K562 (cell line): ENCODE results near the gene KLK13. TPM values are rescaled to one million over a fixed set of nuclear protein-coding genes. Genes with fewer than 3 reads are reported as not detected.

Experiments
- ATAC-seq: fragments of 200-7000 bp; cut with Tn5 transposase; 3 replicates; pipeline ENCODE4 v1.9.1; 2020; ENCODE audit warnings: moderate library complexity
- BruUV-seq: library from RNA; stranded (reverse); fragments of 400-500 nt; replicated peaks from 2 replicates; lab custom pipeline; 2021; lab: Mats Ljungman, UMichigan
- CTCF ChIA-PET: fragments of 300-600 bp; formaldehyde crosslinking; extraction: SDS; loops from one replicate; lab custom pipeline; 2021; ENCODE audit warnings: low intra/inter-chr PET ratio; lab: Yijun Ruan, JAX
- POLR2A ChIA-PET: fragments of 300-600, 350-650 bp; sonication (Branson Sonifier 250); formaldehyde crosslinking; extraction: SDS; loops from one replicate; lab custom pipeline; 2021; ENCODE audit warnings: antibody characterized with exemption, inconsistent platforms; lab: Yijun Ruan, JAX
- DNase-seq, 4 experiments: peaks; one replicate each; pipeline versions ENCODE4 v3.0.0 to v3.0.0-alpha.2; 2011 to 2018; ENCODE audit warnings: low spot score in 3 of 4, mixed read lengths in 3 of 4; ENCODE audit errors: extremely low read depth in 1 of 4
- FAIRE-seq: peaks from 2 replicates; lab custom pipeline; 2011; peaks lifted over from hg19 to GRCh38; lab: Jason Lieb, UNC
- H2AFZ ChIP-seq: 2 replicates; pipeline ENCODE4 v1.6.0; 2011; ENCODE audit warnings: low read depth, low read length, control low read depth, inconsistent platforms
- H3K27ac ChIP-seq: fragments of 200-600 bp; 3 replicates; pipeline ENCODE4 v1.8.0; 2011; ENCODE audit warnings: low read depth, mild to moderate bottlenecking, control low read depth, inconsistent platforms, low read length, moderate library complexity, mixed read lengths; ENCODE audit errors: extremely low read depth
- H3K27me3 ChIP-seq, 2 experiments: fragments of 300-600 bp in 1 of 2; 2 replicates in 1 of 2; 3 replicates in 1 of 2; pipeline versions ENCODE4 v1.6.0 to v1.8.0; 2011; ENCODE audit warnings: inconsistent platforms in 2 of 2, low read length in 2 of 2, mild to moderate bottlenecking in 1 of 2, mixed read lengths in 1 of 2, moderate library complexity in 1 of 2; ENCODE audit not compliant: control insufficient read depth in 2 of 2, insufficient read depth in 2 of 2
- H3K36me3 ChIP-seq: fragments of 300-600 bp; 3 replicates; pipeline ENCODE4 v1.8.0; 2011; ENCODE audit warnings: mild to moderate bottlenecking, low read length, inconsistent platforms; ENCODE audit not compliant: control insufficient read depth, insufficient read depth
- H3K4me1 ChIP-seq, 2 experiments: fragments of 200-600 bp in 1 of 2; replicated peaks in 1 of 2; 2 replicates in 1 of 2; 3 replicates in 1 of 2; pipeline versions ENCODE4 v1.5.1 to v1.8.0; 2011; ENCODE audit warnings: inconsistent platforms in 2 of 2, low read length in 2 of 2, mild to moderate bottlenecking in 1 of 2, mixed read lengths in 1 of 2, moderate library complexity in 1 of 2; ENCODE audit not compliant: control insufficient read depth in 2 of 2, insufficient read depth in 2 of 2
- H3K4me2 ChIP-seq: 2 replicates; pipeline ENCODE4 v1.6.1; 2011; ENCODE audit warnings: low read length, control low read depth, inconsistent platforms, mixed read lengths; ENCODE audit not compliant: insufficient read depth
- H3K4me3 ChIP-seq: fragments of 200-600 bp; sonication (generic), shearing (Covaris generic); 2 replicates; pipeline ENCODE4 v1.5.1; 2016; ENCODE audit warnings: control low read depth, inconsistent platforms
- H3K79me2 ChIP-seq: fragments of 200-600 bp; 3 replicates; pipeline ENCODE4 v1.8.0; 2011; ENCODE audit warnings: low read length, inconsistent platforms; ENCODE audit not compliant: control insufficient read depth, insufficient read depth
- H3K9ac ChIP-seq, 2 experiments: 2 replicates each; pipeline versions ENCODE4 v1.6.0 to v1.6.1; 2011; ENCODE audit warnings: low read depth in 2 of 2, low read length in 2 of 2, control low read depth in 1 of 2, inconsistent platforms in 1 of 2, mild to moderate bottlenecking in 1 of 2, mixed read lengths in 1 of 2; ENCODE audit not compliant: insufficient read depth in 1 of 2
- H3K9me1 ChIP-seq: one replicate; pipeline ENCODE4 v1.6.0; 2011; ENCODE audit warnings: inconsistent platforms, mild to moderate bottlenecking, low read length, moderate library complexity; ENCODE audit not compliant: control insufficient read depth, insufficient read depth
- H3K9me3 ChIP-seq: replicated peaks from 2 replicates; pipeline ENCODE4 v1.5.1; 2011; ENCODE audit warnings: low read depth, low read length, inconsistent platforms; ENCODE audit not compliant: control insufficient read depth, insufficient read depth
- H4K20me1 ChIP-seq: replicated peaks from 2 replicates; pipeline ENCODE4 v1.6.1; 2011; ENCODE audit warnings: low read length, inconsistent platforms, mixed read lengths; ENCODE audit not compliant: control insufficient read depth, insufficient read depth
- C11orf30 ChIP-seq: fragments of 450-650 bp; IDR thresholded peaks from 2 replicates; pipeline ENCODE4 v1.6.1; 2016; ENCODE audit warnings: low read depth, mild to moderate bottlenecking
- CEBPG ChIP-seq, 3 experiments: fragments of 200-800 bp in 1 of 3; sonication (Bioruptor generic) in 1 of 3; sonication (generic) in 1 of 3; formaldehyde crosslinking in 1 of 3; IDR thresholded peaks in 2 of 3; conservative IDR thresholded peaks in 1 of 3; 2 replicates each; pipeline versions ENCODE4 v1.6.1 to v1.8.0; 2016 to 2022; ENCODE audit warnings: missing compliant biosample characterization in 2 of 3, missing genetic modification characterization in 2 of 3, mild to moderate bottlenecking in 1 of 3, missing genetic modification reagents in 1 of 3
- CTBP1 ChIP-seq: fragments of 450-650 bp; IDR thresholded peaks from 2 replicates; pipeline ENCODE4 v1.6.1; 2016; ENCODE audit warnings: borderline replicate concordance
- DPF2 ChIP-seq: fragments of 450-650 bp; IDR thresholded peaks from 2 replicates; pipeline ENCODE4 v1.6.1; 2016
- EWSR1 ChIP-seq: fragments of 450-650 bp; IDR thresholded peaks from 2 replicates; pipeline ENCODE4 v1.6.1; 2018; ENCODE audit warnings: borderline replicate concordance, mild to moderate bottlenecking, low read depth, moderate library complexity; ENCODE audit not compliant: partially characterized antibody
- GTF2E2 ChIP-seq: fragments of 200-800 bp; sonication (Bioruptor generic); IDR thresholded peaks from 2 replicates; pipeline ENCODE4 v1.6.1; 2016; ENCODE audit warnings: missing genetic modification characterization, missing compliant biosample characterization
- GTF2F1 ChIP-seq: IDR thresholded peaks from 2 replicates; pipeline ENCODE4 v1.6.1; 2011; ENCODE audit warnings: low read depth, low read length, improper control_type of control experiment
- HOXB6 ChIP-seq: fragments of 250-450 bp; sonication (Bioruptor Pico); IDR thresholded peaks from 2 replicates; pipeline ENCODE4 v1.5.1; 2022; ENCODE audit warnings: mild to moderate bottlenecking, borderline replicate concordance
- JUND ChIP-seq, 2 experiments: IDR thresholded peaks; 2 replicates in 1 of 2; 3 replicates in 1 of 2; pipeline ENCODE4 v1.6.1; 2011; ENCODE audit warnings: borderline replicate concordance in 2 of 2, low read depth in 2 of 2, low read length in 2 of 2, improper control_type of control experiment in 1 of 2, missing biosample characterization in 1 of 2, missing genetic modification characterization in 1 of 2, missing genetic modification reagents in 1 of 2
- KDM1A ChIP-seq, 2 experiments: fragments of 450-650 bp; IDR thresholded peaks; 2 replicates each; pipeline ENCODE4 v1.6.1; 2016; ENCODE audit warnings: mild to moderate bottlenecking in 2 of 2
- RCOR1 ChIP-seq, 2 experiments: IDR thresholded peaks; 2 replicates each; pipeline ENCODE4 v1.6.1; 2012; ENCODE audit warnings: low read depth in 2 of 2, low read length in 2 of 2, borderline replicate concordance in 1 of 2, improper control_type of control experiment in 1 of 2
- RFX1 ChIP-seq: fragments of 450-650 bp; IDR thresholded peaks from 2 replicates; pipeline ENCODE4 v1.6.1; 2016; ENCODE audit warnings: mild to moderate bottlenecking, moderate library complexity
- SMARCC2 ChIP-seq: fragments of 450-650 bp; IDR thresholded peaks from 2 replicates; pipeline ENCODE4 v1.6.1; 2017; ENCODE audit warnings: antibody characterized with exemption, moderate library complexity, mild to moderate bottlenecking, low read depth
- XRCC5 ChIP-seq: fragments of 200-400 bp; formaldehyde crosslinking; IDR thresholded peaks from 2 replicates; pipeline ENCODE4 v1.6.1; 2017; ENCODE audit warnings: low read depth, mild to moderate bottlenecking, low read length
- WGBS: fragments of 100-300 bp; shearing (Covaris generic); methylation state at CpG from one replicate; pipeline ENCODE4 v1.1.6; 2016; ENCODE audit warnings: low coverage, mixed read lengths; ENCODE audit not compliant: insufficient coverage; ENCODE audit errors: missing lambda C conversion rate; 5-methylcytosine and 5-hydroxymethylcytosine counted together
- in situ Hi-C: fragments of 300-500 bp; cut with MboI; formaldehyde crosslinking; loops from 4 replicates; pipeline ENCODE4 v1.15.0; 2018; ENCODE audit warnings: inconsistent platforms, mixed read lengths
- intact Hi-C: fragments of 100-400 bp; cut with micrococcal nuclease; formaldehyde crosslinking; loops from 2 replicates; pipeline ENCODE4 v1.14.2; 2022
- polyA plus RNA-seq, 8 experiments: library from polyadenylated mRNA; depleted of rRNA in 4 of 8; stranded (reverse) in 5 of 8; unstranded in 3 of 8; fragments of >200 nt; fragmentation: Nextera tagmentation in 2 of 8; fragmentation: Illumina TruSeq in 1 of 8; extraction: Ambion mirVana in 2 of 8; extraction: Trizol in 1 of 8; gene quantifications; 2 replicates each; pipeline versions ENCODE4 v1.2.1 to v1.2.3, GENCODE V29; 2011 to 2014; ENCODE audit warnings: inconsistent platforms in 1 of 8, missing spikeins in 1 of 8
- total RNA-seq, 7 experiments: library from RNA; depleted of rRNA in 6 of 7; stranded (reverse); fragments of >200 nt in 6 of 7; fragmentation: Illumina TruSeq in 2 of 7; extraction: Trizol in 2 of 7; gene quantifications; 2 replicates each; pipeline versions ENCODE4 v1.2.1 to v1.2.3, GENCODE V29; 2011 to 2021; ENCODE audit warnings: low replicate concordance in 1 of 7
- TF ChIP-seq, protein P1 (sequence below): fragments of 250-450 bp; sonication (Bioruptor Pico); IDR thresholded peaks from 2 replicates; pipeline ENCODE4 v1.4.0; 2020

KLK13 gene
- total and polyA plus RNA-seq, 9 of the 15 experiments (the other 6 are each of a cell fraction or from before 2014, with no cell fraction given) = 0.72 to 9.0 (median 2.3) TPM

DNA sequence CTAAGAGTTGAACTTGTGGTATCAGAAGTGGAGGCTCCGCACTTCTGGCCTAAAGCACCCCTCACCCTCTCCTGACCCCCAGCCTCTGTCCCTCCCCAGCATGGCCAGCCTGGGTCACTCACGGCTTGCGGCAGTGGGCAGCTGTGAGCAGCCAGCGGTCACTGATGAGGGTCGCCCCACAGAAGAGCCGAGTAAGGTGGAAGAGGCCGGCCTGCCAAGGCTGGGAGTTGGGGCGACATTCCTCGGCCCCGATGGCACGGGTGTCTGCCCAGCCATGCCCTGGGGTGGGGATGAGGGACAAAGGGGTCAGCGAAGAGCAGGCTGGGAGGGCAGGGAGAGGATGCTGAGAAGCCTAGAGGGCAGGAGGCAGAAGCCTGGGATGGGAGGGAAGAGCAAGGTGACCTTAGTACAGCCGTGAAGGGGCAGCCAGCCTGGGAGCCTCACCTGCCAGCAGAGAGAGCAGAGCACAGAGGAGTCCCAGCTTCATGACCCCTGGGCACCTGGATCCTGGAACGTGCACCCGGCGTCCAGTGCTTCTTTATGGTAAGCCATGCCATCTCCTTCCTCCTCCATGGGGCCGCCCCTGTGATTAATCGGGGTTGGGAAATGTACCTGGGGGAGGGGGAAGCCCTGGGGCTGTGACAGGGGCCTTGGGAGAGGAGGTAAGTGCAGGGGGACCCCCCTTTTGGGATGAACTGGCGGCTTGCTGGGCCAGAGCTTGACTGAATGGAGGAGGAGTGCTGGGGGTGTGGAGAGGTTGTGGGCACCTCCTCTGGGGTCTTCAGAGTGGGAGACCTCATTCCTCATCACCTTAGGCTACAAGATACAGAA is 55.6 kb downstream of the KLK13 start (continued):
- no peak for TF ChIP-seq CEBPG (CRISPR knock-in tag; IDR thresholded peaks at IDR 0.05)
- TF ChIP-seq CEBPG (tag; conservative IDR thresholded peaks at IDR 0.05 in 1 of 2, IDR thresholded peaks at IDR 0.05 in 1 of 2) = no peak
- no peak for TF ChIP-seq RFX1

DNA sequence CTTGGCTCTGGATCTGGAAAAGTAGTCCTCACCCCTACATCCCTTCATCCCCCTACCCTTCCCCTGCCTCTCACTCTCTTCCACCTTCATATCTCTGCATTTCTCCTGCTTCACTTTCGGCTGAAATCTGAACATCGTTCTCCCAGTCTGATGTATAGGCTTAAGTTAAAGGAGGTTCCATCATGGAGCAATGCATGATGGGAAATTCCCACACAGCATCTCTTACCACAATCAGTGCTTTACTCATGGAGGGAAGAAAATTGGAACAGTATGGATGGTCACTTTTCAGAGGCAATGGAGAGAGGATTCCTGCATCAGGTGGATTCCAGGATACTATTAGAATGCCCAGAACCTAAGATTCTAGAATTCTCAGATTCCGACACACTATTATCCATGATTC is 57.4 kb downstream of the KLK13 start:
- Histone ChIP-seq H3K4me1 (peaks cover 6 to 9% of the 10 kb centered on the region in 2 experiments; a peak in 4 of 5 replicates), H3K9me1 (no peaks in the 10 kb centered on the region), H3K36me3 (no peaks in the 10 kb centered on the region), H3K79me2 (no peaks in the 10 kb centered on the region), H3K4me3 (no peak overlapping the region), H4K20me1 (no peaks in the 10 kb centered on the region), H3K27me3 (peaks cover 4 to 35% of the 10 kb centered on the region in 2 experiments; a peak in 4 of 5 replicates), H3K4me2 (no peak overlapping the region), H3K27ac (no peak overlapping the region), H3K9me3 (no peaks in the 10 kb centered on the region), H2AFZ (no peak overlapping the region), H3K9ac (no peak overlapping the region)
- no peak for FAIRE-seq
- POLR2A ChIA-PET = no interaction called here
- in situ Hi-C loops (no loop called here), intact Hi-C loops (no loop called here)
- CTCF ChIA-PET = no interaction called here
- BruUV-seq = no TSS peak
- no peak for DNase-seq
- 2% methylated on average over 3 of the region's 3 CpGs for WGBS
- ATAC-seq = no peak
- no peak for TF ChIP-seq GTF2F1
- no peak for TF ChIP-seq XRCC5
- TF ChIP-seq, protein P1, sequence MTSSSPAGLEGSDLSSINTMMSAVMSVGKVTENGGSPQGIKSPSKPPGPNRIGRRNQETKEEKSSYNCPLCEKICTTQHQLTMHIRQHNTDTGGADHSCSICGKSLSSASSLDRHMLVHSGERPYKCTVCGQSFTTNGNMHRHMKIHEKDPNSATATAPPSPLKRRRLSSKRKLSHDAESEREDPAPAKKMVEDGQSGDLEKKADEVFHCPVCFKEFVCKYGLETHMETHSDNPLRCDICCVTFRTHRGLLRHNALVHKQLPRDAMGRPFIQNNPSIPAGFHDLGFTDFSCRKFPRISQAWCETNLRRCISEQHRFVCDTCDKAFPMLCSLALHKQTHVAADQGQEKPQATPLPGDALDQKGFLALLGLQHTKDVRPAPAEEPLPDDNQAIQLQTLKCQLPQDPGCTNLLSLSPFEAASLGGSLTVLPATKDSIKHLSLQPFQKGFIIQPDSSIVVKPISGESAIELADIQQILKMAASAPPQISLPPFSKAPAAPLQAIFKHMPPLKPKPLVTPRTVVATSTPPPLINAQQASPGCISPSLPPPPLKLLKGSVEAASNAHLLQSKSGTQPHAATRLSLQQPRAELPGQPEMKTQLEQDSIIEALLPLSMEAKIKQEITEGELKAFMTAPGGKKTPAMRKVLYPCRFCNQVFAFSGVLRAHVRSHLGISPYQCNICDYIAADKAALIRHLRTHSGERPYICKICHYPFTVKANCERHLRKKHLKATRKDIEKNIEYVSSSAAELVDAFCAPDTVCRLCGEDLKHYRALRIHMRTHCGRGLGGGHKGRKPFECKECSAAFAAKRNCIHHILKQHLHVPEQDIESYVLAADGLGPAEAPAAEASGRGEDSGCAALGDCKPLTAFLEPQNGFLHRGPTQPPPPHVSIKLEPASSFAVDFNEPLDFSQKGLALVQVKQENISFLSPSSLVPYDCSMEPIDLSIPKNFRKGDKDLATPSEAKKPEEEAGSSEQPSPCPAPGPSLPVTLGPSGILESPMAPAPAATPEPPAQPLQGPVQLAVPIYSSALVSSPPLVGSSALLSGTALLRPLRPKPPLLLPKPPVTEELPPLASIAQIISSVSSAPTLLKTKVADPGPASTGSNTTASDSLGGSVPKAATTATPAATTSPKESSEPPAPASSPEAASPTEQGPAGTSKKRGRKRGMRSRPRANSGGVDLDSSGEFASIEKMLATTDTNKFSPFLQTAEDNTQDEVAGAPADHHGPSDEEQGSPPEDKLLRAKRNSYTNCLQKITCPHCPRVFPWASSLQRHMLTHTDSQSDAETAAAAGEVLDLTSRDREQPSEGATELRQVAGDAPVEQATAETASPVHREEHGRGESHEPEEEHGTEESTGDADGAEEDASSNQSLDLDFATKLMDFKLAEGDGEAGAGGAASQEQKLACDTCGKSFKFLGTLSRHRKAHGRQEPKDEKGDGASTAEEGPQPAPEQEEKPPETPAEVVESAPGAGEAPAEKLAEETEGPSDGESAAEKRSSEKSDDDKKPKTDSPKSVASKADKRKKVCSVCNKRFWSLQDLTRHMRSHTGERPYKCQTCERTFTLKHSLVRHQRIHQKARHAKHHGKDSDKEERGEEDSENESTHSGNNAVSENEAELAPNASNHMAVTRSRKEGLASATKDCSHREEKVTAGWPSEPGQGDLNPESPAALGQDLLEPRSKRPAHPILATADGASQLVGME (CRISPR knock-in tag) = peak; percentile 87; the same call in 1 of the 2 replicates
- TF ChIP-seq GTF2E2 = no peak
- TF ChIP-seq KDM1A (IDR thresholded peaks at IDR 0.05) = peak; percentile 90 to 92
- TF ChIP-seq JUND (IDR thresholded peaks at IDR 0.05; ENCODE audit: borderline replicate concordance, low read depth, low read length) = no peak
- TF ChIP-seq JUND (tag; IDR thresholded peaks at IDR 0.05; ENCODE audit: borderline replicate concordance, low read depth, low read length) = no peak
- TF ChIP-seq RCOR1 (IDR thresholded peaks at IDR 0.05; ENCODE audit: borderline replicate concordance in 1 of 2, low read depth in 2 of 2, low read length in 2 of 2) = peak in 1 of 2 experiments; percentile 96; a peak in 2 of 4 replicates
- no peak for TF ChIP-seq HOXB6 (CRISPR knock-in tag)
- no peak for TF ChIP-seq DPF2
- TF ChIP-seq EWSR1 = no peak
- no peak for TF ChIP-seq SMARCC2
- TF ChIP-seq CTBP1 = peak; percentile 99
- TF ChIP-seq C11orf30 = no peak
